ENCODE measurements around the gene AOC2.
"Not testable (repeated sequence)": the region's sequence is repeated elsewhere in the genome, so short reads cannot be mapped to it uniquely, and the experiment has no call there.

Gene AOC2

GRCh38 chr17:42832934-42833766 lies 11.2 kb upstream of the AOC2 start, which contains the start of gene PSME3:
PSME3 (plus strand) TSS chr17:42833397; CDS start chr17:42833632, 235 bp downstream.
- peak; percentile 93 for DNase-seq (ENCODE audit: low read depth, low spot score)

GRCh38 chr17:42833767-42834422 lies 10.5 kb upstream of the AOC2 start:
- DNase-seq (ENCODE audit: low read depth, low spot score), result no peak

- DNase-seq (ENCODE audit: low read depth, low spot score), result no peak
Measured at GRCh38 chr17:42835732-42836131, 8.6 kb upstream of the AOC2 start.

- no peak for DNase-seq (ENCODE audit: low read depth, low spot score)
Measured at GRCh38 chr17:42841975-42842685, 2.2 kb upstream of the AOC2 start.

- DNase-seq (ENCODE audit: low read depth, low spot score), result peak; percentile 39
Measured at GRCh38 chr17:42843358-42843934, 934 bp upstream of the AOC2 start.

GRCh38 chr17:42844761-42845555 lies 578 bp downstream of the AOC2 start:
- no peak for DNase-seq (ENCODE audit: low read depth, low spot score)

GRCh38 chr17:42845556-42845917 lies 1.2 kb downstream of the AOC2 start:
- DNase-seq (ENCODE audit: low read depth, low spot score), result no peak

- DNase-seq (ENCODE audit: low read depth, low spot score), result no peak
Measured at GRCh38 chr17:42845918-42846593, 1.7 kb downstream of the AOC2 start.

GRCh38 chr17:42846594-42847280 lies 2.4 kb downstream of the AOC2 start:
- no peak for DNase-seq (ENCODE audit: low read depth, low spot score)

GRCh38 chr17:42848093-42848492 lies 3.7 kb downstream of the AOC2 start:
- DNase-seq (ENCODE audit: low read depth, low spot score), result no peak

- DNase-seq (ENCODE audit: low read depth, low spot score), result no peak
Measured at GRCh38 chr17:42849031-42849430, 4.7 kb downstream of the AOC2 start.

- no peak for DNase-seq (ENCODE audit: low read depth, low spot score)
Measured at GRCh38 chr17:42849451-42850181, 5.2 kb downstream of the AOC2 start.

GRCh38 chr17:42850954-42851353 lies 6.6 kb downstream of the AOC2 start, which contains the start of gene AOC3:
AOC3 (plus strand) TSS chr17:42851199; CDS start chr17:42851344, 145 bp downstream.
- no peak for DNase-seq (ENCODE audit: low read depth, low spot score)

- not testable (repeated sequence) for DNase-seq (ENCODE audit: low read depth, low spot score)
Measured at GRCh38 chr17:42851371-42852240, 7.2 kb downstream of the AOC2 start.

GRCh38 chr17:42852351-42852750 lies 8.0 kb downstream of the AOC2 start:
- DNase-seq (ENCODE audit: low read depth, low spot score), result no peak

- DNase-seq (ENCODE audit: low read depth, low spot score), result no peak
Measured at GRCh38 chr17:42853004-42853403, 8.6 kb downstream of the AOC2 start.

GRCh38 chr17:42853597-42853967 lies 9.2 kb downstream of the AOC2 start:
- no peak for DNase-seq (ENCODE audit: low read depth, low spot score)
